ENCODE measurements around the gene LENEP.

The LENEP gene

DNA sequence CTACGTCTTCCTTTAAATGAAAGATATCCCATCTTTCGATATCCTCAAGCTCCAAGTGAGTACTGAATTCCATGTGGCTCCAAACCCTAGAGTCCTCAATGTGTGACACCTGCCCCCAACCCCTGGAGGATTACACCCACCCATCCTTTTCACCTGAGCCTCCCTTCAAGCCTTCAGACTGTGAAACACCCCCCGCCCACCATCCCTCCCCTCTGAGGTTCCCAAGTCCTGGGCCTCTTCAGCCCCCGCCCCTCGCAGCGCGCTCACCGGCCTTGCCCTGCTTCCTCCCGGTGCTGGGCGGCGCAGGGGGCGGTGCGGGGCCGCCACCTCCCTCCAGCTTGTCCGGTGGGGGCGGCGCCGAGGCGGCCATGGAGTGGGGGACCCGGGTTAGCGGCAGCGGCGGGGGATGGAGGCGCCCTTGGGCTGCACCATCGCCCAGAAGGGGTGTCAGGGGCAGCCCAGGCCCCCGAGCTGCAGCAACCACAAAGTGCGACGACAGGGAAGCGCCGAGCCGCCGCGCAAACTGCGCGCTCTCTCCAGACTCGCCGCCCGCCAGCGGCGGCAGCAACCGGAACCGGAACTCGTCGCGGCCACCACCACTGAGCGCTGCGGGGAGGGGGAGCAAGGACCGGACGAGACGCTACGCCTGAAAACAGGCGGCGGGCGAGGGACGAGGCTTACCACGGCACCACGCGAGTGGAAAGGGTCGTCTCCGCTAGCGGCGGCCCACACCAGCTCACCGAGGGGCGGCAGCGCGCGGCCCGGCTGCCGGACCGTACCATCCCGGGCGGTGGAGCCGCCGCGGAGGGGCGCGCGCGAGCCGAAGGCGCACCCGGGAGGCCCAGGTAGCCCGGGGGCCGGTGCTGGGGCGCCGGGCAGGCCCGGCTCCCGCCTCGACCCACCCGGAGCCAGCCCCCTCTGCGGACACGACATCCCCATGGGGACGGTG, 31.9 kb upstream of the LENEP start, which contains the start of gene PYGO2:
TSS of gene PYGO2 (minus strand) at position 576 of the 949 bp plus-strand sequence. CDS start at position 370, 206 bp downstream.
- DNase-seq, result peak; percentile 78

DNA sequence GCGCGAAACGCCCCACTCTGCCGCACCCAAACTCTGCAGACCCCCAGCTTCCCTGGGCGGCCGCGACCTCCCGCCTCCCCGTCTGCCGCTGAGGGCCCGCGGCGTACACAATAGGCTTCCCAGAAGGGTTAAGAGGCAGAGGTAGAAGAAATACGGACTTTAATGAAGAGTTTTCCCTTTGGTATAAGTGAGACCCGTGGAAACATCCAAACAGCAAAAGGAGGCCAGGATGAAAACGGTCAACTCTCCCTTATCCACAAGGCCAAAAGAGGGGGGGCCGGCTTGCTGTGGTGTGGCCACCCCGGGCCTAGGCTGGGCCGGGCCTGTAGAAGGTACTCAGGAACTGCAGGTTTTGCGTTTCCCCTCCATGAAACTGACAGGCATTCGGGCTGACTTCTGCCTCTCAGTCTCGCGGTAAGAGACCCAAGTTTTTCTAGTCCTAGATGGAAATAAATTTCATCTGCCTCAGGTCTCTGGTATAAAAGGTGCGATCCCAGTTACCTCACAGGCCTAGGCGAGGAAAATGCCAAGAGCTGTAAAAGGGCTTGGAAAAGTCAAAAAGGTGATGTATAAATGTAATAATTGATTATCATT, 31.1 kb upstream of the LENEP start:
- no peak for DNase-seq

DNA sequence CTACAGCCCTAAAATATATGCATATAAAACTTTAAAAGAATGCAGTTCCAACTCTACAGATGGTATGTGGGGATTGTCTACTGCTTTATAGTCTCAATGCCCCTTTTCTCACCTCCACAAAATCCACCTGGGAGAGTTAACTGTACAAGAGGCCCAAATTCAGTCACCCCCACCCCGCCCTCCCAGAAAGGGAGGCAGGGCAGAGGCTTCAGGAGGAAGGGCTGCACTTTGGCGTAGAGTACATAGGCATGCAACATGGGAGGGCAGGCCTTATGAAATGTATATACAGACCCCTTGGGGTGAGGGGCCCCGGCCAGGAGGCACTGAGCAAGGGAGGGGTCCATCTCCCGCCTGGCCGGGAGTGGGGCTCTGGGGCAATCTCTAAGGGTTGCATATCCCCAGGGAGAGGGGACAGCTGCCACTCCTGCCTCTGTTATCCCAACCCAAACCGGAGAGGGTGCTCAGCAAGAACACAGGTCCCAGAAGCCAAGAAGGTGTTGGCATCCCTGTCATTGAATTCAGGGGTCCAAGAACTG, 30.5 kb upstream of the LENEP start:
- no peak for DNase-seq

DNA sequence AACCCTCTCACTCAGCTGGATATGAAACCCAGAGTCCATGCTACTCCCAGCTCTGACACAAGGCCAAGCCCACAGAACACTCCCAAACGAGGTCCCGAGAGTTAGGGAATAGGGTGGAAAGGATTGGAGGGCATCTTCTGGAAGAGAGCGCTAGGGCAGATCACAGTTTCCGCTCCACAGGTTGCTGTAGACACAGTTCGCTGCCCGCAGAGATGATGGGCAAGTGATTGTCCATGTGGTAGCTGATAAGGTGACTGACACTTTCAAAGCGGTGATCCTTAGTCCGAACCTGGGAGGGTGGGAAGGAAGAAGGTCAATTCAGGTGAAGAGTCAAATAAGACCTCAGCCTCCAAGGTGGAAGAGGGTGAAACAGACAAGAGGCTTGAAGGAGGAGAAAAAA, 29.7 kb upstream of the LENEP start:
- DNase-seq, result no peak

DNA sequence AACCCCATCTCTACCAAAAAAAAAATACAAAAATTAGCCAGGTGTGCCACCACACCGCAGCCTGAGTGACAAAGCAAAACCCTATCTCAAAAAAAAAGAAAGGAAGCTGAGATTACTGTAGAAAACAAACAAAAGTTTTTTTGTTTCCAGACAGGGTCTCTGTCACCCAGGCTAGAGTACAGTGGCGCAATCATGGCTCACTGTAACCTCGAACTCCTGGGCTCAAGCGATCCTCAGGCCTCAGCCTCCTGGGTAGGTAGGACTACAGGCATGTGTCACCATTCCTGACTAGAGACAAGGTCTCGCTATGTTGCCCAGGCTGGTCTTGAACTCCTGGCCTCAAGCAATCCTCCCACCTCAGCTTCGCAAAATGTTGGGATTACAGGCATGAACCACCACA, 29.0 kb upstream of the LENEP start:
- no peak for DNase-seq

DNA sequence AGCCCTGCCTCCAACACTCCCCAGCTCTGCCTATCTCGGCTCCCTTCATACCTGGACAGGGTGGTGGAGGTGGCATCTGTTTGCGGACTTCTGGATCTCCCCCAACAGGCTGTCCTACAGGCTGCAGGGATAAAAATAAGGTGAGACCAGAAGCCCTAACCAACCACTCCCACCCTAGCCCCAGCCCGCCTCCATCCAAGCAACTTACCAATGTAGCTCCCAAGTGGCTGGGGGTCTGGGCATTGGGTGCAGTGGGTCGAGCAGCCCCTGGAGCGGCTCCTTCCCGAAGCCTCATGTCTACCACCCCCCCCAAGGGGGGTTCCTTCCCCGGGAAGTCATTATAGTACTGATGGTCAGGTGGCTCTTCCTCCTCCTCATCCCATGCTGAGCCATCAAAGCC, 27.3 kb upstream of the LENEP start:
- DNase-seq, result no peak

DNA sequence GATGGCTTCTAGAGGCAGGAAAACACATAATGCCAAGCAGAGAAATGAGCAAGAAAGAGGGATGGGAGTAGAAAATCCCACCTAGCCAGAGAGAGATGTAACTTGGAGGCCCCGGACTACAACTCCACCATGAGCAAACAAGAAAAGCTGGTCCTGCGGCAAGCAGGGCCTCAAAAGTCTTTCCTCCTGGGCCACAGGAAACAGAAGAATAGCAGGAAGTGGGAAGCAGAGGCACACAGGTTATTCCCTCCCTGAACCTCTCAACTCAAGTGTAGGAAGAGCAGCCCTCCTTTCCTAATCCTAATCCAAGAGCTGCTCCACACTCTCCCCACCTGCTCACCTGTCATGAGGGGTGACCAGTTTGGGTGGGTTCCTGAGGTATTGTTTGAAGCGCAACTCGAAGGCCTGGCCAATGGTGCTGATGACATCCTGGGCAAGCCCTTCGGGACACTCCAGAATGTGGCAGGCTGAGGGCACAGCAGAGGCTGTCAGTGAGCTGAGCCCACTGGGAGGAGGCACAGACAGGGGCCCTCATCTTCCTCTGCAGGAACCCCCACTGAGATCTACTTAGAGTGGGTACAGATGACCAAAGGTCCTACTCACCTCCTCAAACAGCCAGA, 25.9 kb upstream of the LENEP start:
- DNase-seq, result no peak

DNA sequence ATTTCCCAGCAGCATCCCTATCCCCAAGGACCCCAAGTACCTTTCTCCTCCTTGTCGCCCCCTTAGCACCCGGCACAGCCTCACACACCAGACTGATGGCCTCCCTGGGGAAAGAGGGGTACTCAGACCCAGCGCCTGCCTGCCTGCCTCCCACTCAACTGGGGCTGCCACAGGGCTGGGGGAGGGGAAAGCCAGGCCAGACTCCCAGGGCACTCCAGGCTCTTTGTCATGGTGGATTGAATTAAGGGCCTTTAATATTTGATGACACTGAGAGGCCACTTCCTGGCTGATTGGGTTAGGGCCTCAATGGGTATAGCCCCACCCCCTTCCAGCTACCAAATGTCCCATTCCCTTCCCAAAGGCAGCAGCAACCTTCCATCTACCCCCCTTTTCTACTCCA, 24.7 kb upstream of the LENEP start:
- DNase-seq, result no peak

DNA sequence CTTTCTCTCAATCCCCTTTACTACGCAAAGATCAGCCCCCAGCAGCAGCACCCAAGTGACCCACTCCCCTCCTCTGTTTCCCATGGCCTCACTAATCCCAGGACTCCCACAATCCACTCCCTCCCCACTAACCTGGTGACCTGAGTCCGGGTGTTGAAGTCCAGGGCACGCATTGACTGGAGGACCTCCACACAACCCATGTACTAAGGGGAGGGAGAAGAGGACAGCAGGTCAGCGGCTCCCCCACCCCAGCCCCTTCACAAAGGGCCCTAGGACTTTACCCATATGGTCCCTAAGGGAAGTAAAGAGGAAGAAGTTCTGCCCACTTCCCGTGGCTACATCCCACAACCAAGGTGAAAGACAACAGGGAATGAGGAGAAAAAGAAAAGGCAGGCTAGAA, 24.1 kb upstream of the LENEP start:
- no peak for DNase-seq

DNA sequence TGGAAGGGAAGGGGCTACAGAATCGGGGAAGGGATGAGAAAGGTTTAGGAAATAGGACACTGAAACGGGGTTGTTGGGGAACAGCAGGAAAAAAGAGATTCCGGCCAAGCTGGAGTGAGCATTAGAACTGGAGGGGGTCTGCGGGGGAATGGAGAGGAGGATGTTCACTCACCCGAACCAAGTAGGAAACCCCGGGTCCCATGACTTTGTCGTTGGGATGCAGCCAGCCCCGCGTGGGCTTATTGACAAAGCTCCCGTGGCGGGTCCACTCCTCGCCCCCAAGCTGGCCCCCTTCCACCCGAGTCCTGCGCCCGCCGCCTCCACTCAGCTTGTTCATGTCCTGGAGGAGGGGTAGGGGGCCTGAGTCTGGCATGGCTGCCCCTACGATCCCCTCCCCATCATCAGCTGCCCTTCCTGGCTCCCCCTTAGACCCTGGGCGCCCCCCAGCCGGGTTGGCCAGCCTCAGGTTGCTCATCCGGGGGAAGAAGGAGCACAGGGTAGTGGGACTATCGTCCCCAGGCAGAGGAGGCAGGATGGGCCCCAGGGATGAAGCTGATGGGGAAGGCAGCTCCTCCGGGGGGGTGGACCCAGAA, 23.4 kb upstream of the LENEP start:
- no peak for DNase-seq

DNA sequence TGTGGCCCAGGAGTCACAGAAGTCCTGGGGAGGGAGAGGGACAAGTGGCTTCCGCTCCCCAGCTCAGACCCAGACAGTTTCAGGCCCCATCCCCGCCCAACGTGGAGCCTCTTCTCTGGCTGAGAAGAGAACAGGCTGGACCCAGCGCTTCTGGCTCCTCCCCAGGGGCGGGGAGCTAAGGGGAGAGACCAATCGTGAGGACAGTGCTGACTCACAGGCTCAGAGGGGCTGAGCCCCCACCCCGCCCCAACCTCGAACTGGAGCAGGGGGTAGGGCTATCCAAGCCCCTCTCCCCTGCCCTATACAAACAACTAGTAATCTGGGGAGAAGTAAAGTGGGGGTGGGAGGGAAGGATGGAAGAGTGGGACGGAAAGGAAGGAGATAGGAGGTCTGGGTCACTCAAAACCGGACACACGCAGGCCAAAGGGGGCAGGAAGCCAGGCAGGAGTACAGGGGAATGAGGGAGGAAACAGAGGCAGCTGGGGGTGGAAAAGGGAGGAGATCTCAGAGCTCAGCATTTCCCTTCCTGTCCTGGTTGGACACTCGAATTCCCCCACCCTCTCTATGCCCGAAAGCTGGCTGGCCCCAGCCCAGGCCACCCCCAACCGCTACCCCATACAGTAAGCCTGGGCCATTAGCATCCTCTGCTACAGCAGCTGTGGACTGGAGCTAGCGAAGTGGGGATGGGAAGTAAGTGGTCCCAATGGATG, 22.6 kb upstream of the LENEP start, which contains the start of gene SHC1:
TSS of gene SHC1 (minus strand) at position 117 of the 710 bp plus-strand sequence. CDS start 221 bp downstream, outside the sequence.
- DNase-seq, result no peak

DNA sequence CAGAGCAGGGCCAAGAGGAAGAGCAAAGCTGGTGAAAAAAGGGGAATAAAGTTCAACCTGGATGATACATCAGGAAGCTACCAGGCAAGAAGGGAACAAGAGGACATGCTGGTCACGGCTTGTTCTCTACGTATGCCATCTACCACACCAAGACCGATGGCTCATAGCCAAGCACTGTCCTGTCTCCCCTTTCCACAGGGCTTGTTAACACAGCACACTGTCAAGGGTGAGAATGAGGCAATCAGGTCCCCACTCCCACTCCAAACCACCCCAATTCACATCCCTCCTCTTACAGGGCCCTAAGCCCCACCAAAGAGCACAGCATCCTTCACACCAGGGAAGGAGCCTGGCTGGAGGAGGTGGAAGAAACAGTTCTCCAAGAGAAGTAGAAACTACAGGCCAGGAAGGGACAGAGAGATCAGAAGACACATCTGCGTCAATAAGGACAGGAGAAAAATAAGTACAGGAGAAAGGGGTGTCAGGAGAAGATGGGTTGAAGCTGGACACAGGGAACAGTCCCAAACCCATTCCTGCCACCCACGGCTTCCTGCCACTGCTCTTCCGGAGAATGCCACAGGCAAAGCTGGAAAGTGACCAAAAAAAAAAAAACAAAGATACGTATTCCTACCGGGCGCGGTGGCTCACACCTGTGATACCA, 21.9 kb upstream of the LENEP start:
- no peak for DNase-seq

DNA sequence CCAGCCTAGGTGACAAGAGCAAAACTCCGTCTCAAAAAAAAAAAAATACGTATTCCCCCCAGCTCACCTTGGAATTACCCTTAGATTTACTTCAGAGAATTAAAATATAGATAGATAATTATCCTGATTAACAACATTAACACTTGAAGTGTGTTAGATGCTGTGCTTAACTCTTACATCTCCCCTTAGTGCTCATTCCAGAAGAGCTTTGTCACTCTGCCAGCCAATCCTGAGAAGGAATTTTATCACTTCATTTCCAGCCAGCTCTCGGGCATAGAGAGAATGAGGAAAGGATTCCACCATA, 21.2 kb upstream of the LENEP start:
- DNase-seq, result no peak

DNA sequence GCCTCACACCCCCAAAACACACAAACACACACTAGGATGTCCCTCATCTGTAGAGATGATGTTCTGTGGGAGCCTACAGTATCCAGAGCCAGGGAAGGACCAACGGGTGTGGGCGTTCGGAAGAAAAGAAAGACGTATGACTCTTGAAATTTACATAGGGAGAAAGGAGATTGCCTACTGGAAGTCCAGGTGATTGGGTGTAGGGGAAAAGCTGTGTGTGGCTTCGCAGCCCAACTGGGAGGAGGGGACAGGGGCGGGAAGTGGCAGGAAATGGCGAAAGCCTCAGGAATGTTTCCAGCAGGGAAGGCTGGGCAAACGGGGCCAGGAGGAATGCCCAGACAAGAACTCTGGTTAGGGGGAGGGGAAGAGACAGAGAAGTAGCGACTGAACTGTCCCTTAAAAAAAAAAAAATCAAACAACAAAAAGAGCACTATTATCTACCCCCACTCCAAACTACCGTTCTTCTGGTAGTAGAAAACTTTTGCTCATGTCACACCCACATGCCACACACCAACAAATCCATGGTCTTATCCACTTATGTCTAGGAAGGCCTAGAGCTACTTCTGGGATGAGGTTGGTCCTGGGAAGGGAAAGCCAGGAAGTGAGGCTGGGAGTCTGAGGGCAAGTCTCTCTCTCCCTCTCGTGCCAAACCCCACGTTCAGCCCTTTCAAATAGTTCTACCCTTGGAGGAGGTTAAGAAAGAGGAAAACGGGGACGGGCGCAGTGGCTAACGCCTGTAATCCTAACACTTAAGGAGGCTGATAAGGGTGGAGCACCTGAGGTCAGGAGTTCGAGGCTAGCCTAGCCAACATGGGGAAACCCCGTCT, 20.7 kb upstream of the LENEP start:
- no peak for DNase-seq

DNA sequence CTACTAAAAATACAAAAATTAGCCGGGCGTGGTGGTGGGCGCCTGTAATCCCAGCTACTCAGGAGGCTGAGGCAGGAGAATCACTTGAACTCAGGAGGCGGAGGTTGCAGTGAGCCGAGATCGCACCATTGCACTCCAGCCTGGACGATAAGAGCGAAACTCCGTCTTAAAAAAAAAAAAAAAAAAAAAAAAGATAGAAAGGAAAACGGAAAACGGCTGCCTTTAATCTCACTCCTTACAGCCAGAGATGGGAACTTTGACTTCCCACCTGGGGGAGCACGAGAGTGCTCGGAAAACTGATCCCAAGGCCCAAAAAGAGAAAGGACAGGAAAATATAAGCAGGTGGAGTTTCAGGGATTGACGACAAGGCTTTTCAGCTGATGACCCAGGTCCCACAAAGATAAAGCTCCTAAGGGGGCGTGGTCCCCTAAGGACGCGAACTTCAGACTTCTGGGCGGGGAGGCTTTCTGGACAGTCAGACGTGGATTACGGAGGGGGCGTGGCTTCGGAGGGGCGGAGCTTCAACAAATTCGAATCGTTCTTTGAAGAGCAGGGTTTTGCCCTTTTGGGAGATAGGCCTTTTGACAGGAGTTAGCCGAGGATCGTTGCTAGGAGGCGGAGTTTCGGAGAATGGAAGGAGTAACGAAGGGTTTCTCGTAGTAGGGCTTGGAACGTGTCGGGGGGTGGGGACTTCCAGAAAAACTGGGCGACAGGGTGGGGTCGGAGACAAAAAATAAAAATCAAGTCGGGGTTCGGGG, 19.9 kb upstream of the LENEP start:
- peak; percentile 77 for DNase-seq

DNA sequence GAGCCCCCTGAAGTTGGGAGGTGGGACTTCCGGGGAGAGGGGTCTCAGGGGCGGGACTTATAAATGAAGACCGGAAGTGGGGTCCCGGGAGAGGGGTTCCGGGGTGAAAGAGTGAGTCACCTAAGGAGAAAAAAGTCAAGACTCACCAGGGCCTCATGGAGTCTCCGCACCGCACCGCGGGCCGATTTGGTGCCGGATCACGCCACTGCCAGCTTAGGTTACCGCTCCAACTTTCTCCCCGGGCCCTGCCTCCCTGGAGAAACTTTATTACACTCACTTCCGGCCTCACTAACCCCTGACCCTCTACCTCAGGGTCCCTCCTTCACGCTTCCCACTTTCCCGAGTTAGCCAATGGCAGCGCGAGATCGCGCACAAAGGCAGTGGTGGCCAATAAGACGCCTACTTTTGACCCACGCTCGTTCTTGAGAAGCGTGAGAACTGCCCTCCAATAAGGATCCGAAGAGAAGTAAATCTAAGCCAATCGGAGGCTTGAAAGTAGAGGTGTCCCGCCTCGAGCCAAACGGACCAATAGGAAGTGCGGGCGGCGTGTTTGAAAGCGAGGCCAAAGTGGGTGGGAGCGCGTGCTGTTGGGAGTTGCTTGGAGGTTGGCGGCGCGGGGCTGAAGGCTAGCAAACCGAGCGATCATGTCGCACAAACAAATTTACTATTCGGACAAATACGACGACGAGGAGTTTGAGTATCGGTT, 19.1 kb upstream of the LENEP start, which contains the start of gene CKS1B:
TSS of gene CKS1B (plus strand) at position 580 of the 706 bp plus-strand sequence. CDS start at position 645, 65 bp downstream.
- peak; percentile 98 for DNase-seq

DNA sequence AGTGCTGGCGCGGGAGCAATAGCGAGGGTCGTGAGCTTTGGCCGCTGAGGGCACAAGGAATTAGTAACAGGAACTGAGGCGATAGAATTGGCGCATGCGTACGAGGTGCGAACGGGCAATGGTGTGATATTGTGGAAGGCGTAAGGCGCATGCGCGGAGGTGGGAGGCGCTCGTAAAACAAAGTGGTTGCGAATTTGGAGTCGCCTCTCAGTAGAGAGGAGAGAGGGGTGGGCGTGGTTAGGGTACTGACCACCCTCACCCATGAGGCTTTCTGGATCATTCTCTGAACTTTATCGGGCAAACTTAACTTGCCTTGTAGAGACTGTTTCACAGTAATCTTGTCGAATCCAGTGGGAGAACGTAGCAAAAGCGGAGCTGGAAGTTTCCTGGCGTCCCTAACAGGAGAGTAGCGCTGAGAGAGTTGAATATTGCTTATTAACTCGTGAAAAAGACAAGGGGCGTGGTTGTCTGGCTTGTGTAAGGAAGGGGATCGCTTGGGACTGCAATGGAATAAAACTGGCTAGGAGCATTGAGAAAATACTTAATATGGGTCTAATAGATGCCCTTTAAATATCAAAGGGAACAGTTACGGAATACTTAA, 18.5 kb upstream of the LENEP start:
- peak; percentile 97 for DNase-seq

DNA sequence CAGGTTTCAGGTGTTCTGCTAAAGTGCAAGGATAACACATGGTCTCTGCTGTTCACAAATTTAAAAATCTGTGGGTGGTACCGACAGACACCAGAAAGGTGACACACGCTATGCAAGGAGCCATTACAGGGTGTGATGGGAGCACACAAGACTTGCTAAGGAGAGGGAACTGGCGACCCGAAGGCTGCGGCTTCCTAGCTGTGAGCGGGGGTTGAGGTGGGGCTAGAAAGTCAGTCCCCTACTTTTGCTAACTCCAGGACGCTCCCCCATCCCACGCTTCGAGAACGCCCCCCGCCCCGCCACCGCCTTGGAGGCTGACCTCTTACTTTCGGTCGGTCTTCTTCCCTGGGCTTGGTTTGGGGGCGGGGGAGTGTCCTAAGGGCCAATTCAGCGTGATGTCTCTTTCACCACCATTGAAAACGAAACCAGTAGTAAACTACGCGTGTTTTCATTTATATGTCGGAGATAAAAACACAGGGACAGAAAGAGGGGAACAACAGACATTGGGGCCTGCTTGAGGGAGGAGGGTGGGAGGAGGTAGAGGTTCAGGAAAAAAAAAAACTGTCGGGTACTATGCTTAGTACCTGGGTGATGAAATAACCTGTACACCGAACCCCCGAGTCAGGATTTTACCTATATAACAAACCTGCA, 17.9 kb upstream of the LENEP start:
- DNase-seq, result peak; percentile 37
